HCT116 (cell line): ENCODE data around the gene TJP1. TPM values are rescaled to one million over a fixed set of nuclear protein-coding genes. Genes with fewer than 3 reads are reported as not detected.
A peak's percentile ranks its signal among the peaks of the same experiment; 100 is the strongest.

ENCODE experiments used
- ATAC-seq: fragments of 200-7000 bp; cut with Tn5 transposase; 2 replicates; pipeline ENCODE4 v1.9.1; 2020; ENCODE audit warnings: mild to moderate bottlenecking, moderate library complexity
- BruUV-seq: library from RNA; stranded (reverse); fragments of 400-500 nt; replicated peaks from 2 replicates; lab custom pipeline; 2021; lab: Mats Ljungman, UMichigan
- CTCF ChIA-PET: fragments of 300-600 bp; sonication (Branson Sonifier 250); formaldehyde crosslinking; loops from one replicate; lab custom pipeline; 2021; ENCODE audit warnings: antibody characterized with exemption; lab: Charles Lee
- POLR2A ChIA-PET: fragments of 300-600, 350-600 bp; sonication (Branson Sonifier 250); formaldehyde crosslinking; loops from one replicate; lab custom pipeline; 2021; ENCODE audit warnings: antibody characterized with exemption; lab: Charles Lee
- RAD21 ChIA-PET, 2 experiments: fragments of 300-600 bp; sonication (Branson Sonifier 250); formaldehyde crosslinking; loops; one replicate each; lab custom pipeline; 2023; ENCODE audit warnings: low total read pairs in 2 of 2; ENCODE audit not compliant: uncharacterized antibody in 2 of 2, unreplicated experiment in 2 of 2, low non-redundant PET in 1 of 2; lab: Charles Lee
- DNase-seq: peaks from one replicate; pipeline ENCODE4 v3.0.0-alpha.2; 2010; ENCODE audit warnings: low read depth, low spot score
- H2AFZ ChIP-seq: fragments of 200-600 bp; shearing (Covaris generic), sonication (generic); 2 replicates; pipeline ENCODE4 v1.6.1; 2017; ENCODE audit warnings: low read depth, mixed run types, mixed read lengths, antibody characterized with exemption, low read length; ENCODE audit not compliant: poor library complexity, severe bottlenecking
- H3K27ac ChIP-seq: 2 replicates; pipeline ENCODE4 v1.5.1; 2012; ENCODE audit warnings: low read depth, low read length
- H3K27me3 ChIP-seq: fragments of 200-600 bp; sonication (generic); 2 replicates; pipeline ENCODE4 v1.6.1; 2016; ENCODE audit warnings: mixed run types, low read length, mixed read lengths; ENCODE audit not compliant: insufficient read depth
- H3K36me3 ChIP-seq, 2 experiments: fragments of 200-500 bp in 1 of 2; fragments of 200-600 bp in 1 of 2; sonication (Bioruptor generic) in 1 of 2; sonication (generic) in 1 of 2; 2 replicates each; pipeline versions ENCODE4 v1.5.1 to v1.6.1; 2014 to 2016; ENCODE audit warnings: low read length in 2 of 2, inconsistent platforms in 1 of 2, mixed read lengths in 1 of 2, mixed run types in 1 of 2; ENCODE audit not compliant: insufficient read depth in 2 of 2, control insufficient read depth in 1 of 2
- H3K4me1 ChIP-seq, 2 experiments: fragments of 200-600 bp in 1 of 2; sonication (generic) in 1 of 2; 2 replicates each; pipeline versions ENCODE4 v1.5.1 to v1.6.1; 2012 to 2017; ENCODE audit warnings: low read length in 2 of 2, inconsistent platforms in 1 of 2, mild to moderate bottlenecking in 1 of 2, mixed read lengths in 1 of 2, mixed run types in 1 of 2, moderate library complexity in 1 of 2; ENCODE audit not compliant: insufficient read depth in 2 of 2, control insufficient read depth in 1 of 2
- H3K4me2 ChIP-seq: fragments of 200-600 bp; sonication (generic); 2 replicates; pipeline ENCODE4 v1.6.1; 2017; ENCODE audit warnings: mixed run types, low read length, mixed read lengths
- H3K4me3 ChIP-seq, 2 experiments: fragments of 200-600 bp in 1 of 2; sonication (generic) in 1 of 2; replicated peaks in 1 of 2; 2 replicates each; pipeline ENCODE4 v1.5.1; 2011 to 2016; ENCODE audit warnings: low read length in 2 of 2, control low read depth in 1 of 2, low read depth in 1 of 2, mild to moderate bottlenecking in 1 of 2, mixed read lengths in 1 of 2, mixed run types in 1 of 2
- H3K79me2 ChIP-seq: fragments of 200-600 bp; sonication (generic); 2 replicates; pipeline ENCODE4 v1.6.1; 2017; ENCODE audit warnings: mild to moderate bottlenecking, mixed run types, low read length, moderate library complexity, mixed read lengths; ENCODE audit not compliant: insufficient read depth
- H3K9ac ChIP-seq: fragments of 200-600 bp; sonication (generic); 2 replicates; pipeline ENCODE4 v1.6.1; 2016; ENCODE audit warnings: low read length, mixed read lengths
- H3K9me2 ChIP-seq: fragments of 200-600 bp; sonication (generic), shearing (Covaris generic); 2 replicates; pipeline ENCODE4 v1.6.1; 2017; ENCODE audit warnings: mixed run types, mild to moderate bottlenecking, moderate library complexity; ENCODE audit not compliant: insufficient read depth
- H3K9me3 ChIP-seq, 2 experiments: fragments of 200-500 bp in 1 of 2; fragments of 200-600 bp in 1 of 2; sonication (Bioruptor generic) in 1 of 2; sonication (generic) in 1 of 2; 2 replicates each; pipeline ENCODE4 v1.6.1; 2014 to 2017; ENCODE audit warnings: low read length in 2 of 2, mixed read lengths in 2 of 2, inconsistent platforms in 1 of 2, low read depth in 1 of 2, mild to moderate bottlenecking in 1 of 2, mixed run types in 1 of 2, moderate library complexity in 1 of 2; ENCODE audit not compliant: control insufficient read depth in 1 of 2, insufficient read depth in 1 of 2
- H4K20me1 ChIP-seq: fragments of 200-600 bp; sonication (generic), shearing (Covaris generic); 2 replicates; pipeline ENCODE4 v1.6.1; 2017; ENCODE audit warnings: mixed run types, mild to moderate bottlenecking, moderate library complexity; ENCODE audit not compliant: insufficient read depth
- FOSL1 ChIP-seq: IDR thresholded peaks from 2 replicates; pipeline ENCODE4 v1.6.1; 2012; ENCODE audit warnings: low read depth
- RAD21 ChIP-seq: IDR thresholded peaks from 2 replicates; pipeline ENCODE4 v1.6.1; 2012; ENCODE audit warnings: low read depth, mild to moderate bottlenecking
- REST ChIP-seq: IDR thresholded peaks from 2 replicates; pipeline ENCODE4 v1.6.1; 2012; ENCODE audit warnings: low read depth
- SRF ChIP-seq: IDR thresholded peaks from 2 replicates; pipeline ENCODE4 v1.6.1; 2012; ENCODE audit warnings: low read depth
- intact Hi-C: fragments of 100-400 bp; cut with micrococcal nuclease; formaldehyde crosslinking; loops from 2 replicates; pipeline ENCODE4 v1.10.0; 2022
- total RNA-seq: library from RNA; stranded (reverse); gene quantifications from one replicate; pipeline ENCODE4 v1.2.1, GENCODE V29; 2021; ENCODE audit not compliant: unreplicated experiment
- TF ChIP-seq, protein P1 (sequence below), 3 experiments: fragments of 200-600 bp in 1 of 3; sonication (generic) in 1 of 3; IDR thresholded peaks in 2 of 3; conservative IDR thresholded peaks in 1 of 3; 2 replicates each; pipeline ENCODE4 v1.5.1; 2012 to 2017; ENCODE audit warnings: low read depth in 2 of 3, low read length in 2 of 3, antibody characterized with exemption in 1 of 3, borderline replicate concordance in 1 of 3, control low read depth in 1 of 3, mild to moderate bottlenecking in 1 of 3, mixed read lengths in 1 of 3, mixed run types in 1 of 3, moderate library complexity in 1 of 3; ENCODE audit not compliant: insufficient read depth in 1 of 3

Gene TJP1
- total RNA-seq, 1 experiment from 2014 or later, result 83.6 TPM

GRCh38 chr15:29668120-29668602 lies 154.1 kb downstream of the TJP1 start:
- H3K79me2 ChIP-seq, result no peaks in the 10 kb centered on the region
- intact Hi-C loops, result loop anchor here (1.0 to 5.0 kb wide), 5 partner anchors 72 to 407 kb away; no protein-coding TSS in a partner anchor
- H3K9ac ChIP-seq, result no peak overlapping the region
- CTCF ChIA-PET, result interaction anchor here (1.1 kb wide), 1 partner anchor 258 kb away, joined by 3 read pairs; no protein-coding TSS in a partner anchor
- peak; percentile 93 for DNase-seq
- H3K27me3 ChIP-seq, result no peaks in the 10 kb centered on the region
- peak overlapping the region; percentile 94 for H2AFZ ChIP-seq
- H3K27ac ChIP-seq, result no peak overlapping the region
- H3K9me2 ChIP-seq, result no peaks in the 10 kb centered on the region
- POLR2A ChIA-PET, result no interaction called here
- H3K4me1 ChIP-seq, result peaks cover 6 to 21% of the 10 kb centered on the region in 2 experiments; a peak in 3 of 4 replicates
- peak; percentile 99 for ATAC-seq
- no peaks in the 10 kb centered on the region for H3K36me3 ChIP-seq
- RAD21 ChIA-PET, result no interaction called here
- H4K20me1 ChIP-seq, result no peaks in the 10 kb centered on the region
- no peaks in the 10 kb centered on the region for H3K9me3 ChIP-seq
- no peak overlapping the region for H3K4me3 ChIP-seq
- TF ChIP-seq RAD21 (peak; percentile 90), SRF (no peak)
- TF ChIP-seq, protein P1, sequence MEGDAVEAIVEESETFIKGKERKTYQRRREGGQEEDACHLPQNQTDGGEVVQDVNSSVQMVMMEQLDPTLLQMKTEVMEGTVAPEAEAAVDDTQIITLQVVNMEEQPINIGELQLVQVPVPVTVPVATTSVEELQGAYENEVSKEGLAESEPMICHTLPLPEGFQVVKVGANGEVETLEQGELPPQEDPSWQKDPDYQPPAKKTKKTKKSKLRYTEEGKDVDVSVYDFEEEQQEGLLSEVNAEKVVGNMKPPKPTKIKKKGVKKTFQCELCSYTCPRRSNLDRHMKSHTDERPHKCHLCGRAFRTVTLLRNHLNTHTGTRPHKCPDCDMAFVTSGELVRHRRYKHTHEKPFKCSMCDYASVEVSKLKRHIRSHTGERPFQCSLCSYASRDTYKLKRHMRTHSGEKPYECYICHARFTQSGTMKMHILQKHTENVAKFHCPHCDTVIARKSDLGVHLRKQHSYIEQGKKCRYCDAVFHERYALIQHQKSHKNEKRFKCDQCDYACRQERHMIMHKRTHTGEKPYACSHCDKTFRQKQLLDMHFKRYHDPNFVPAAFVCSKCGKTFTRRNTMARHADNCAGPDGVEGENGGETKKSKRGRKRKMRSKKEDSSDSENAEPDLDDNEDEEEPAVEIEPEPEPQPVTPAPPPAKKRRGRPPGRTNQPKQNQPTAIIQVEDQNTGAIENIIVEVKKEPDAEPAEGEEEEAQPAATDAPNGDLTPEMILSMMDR (IDR thresholded peaks at IDR 0.05 in 2 of 3, conservative IDR thresholded peaks at IDR 0.05 in 1 of 3; ENCODE audit: borderline replicate concordance in 1 of 3, insufficient read depth in 1 of 3, low read depth in 2 of 3, low read length in 2 of 3), result peak; percentile 86 to 98 (median 97)
- H3K4me2 ChIP-seq, result peak overlapping the region; percentile 44; the same call in 1 of the 2 replicates
- BruUV-seq, result no TSS peak

- no peaks in the 10 kb centered on the region for H3K36me3 ChIP-seq
- no peak overlapping the region for H3K9ac ChIP-seq
- H4K20me1 ChIP-seq, result no peaks in the 10 kb centered on the region
- no peak for ATAC-seq
- no peak overlapping the region for H2AFZ ChIP-seq
- intact Hi-C loops, result loop anchor here (5.0 kb wide), 1 partner anchor 391 kb away; no protein-coding TSS in a partner anchor
- H3K27me3 ChIP-seq, result no peaks in the 10 kb centered on the region
- RAD21 ChIA-PET, result no interaction called here
- H3K79me2 ChIP-seq, result no peaks in the 10 kb centered on the region
- H3K9me2 ChIP-seq, result no peaks in the 10 kb centered on the region
- POLR2A ChIA-PET, result no interaction called here
- no peaks in the 10 kb centered on the region for H3K9me3 ChIP-seq
- peaks cover 6 to 14% of the 10 kb centered on the region in 2 experiments; a peak in 3 of 4 replicates for H3K4me1 ChIP-seq
- no peak overlapping the region for H3K27ac ChIP-seq
- TF ChIP-seq REST, result peak; percentile 16; the same call in 1 of the 2 replicates
- no peak for TF ChIP-seq FOSL1
- no TSS peak for BruUV-seq
- H3K4me2 ChIP-seq, result no peak overlapping the region
- DNase-seq, result no peak
- no peak overlapping the region for H3K4me3 ChIP-seq
- CTCF ChIA-PET, result interaction anchor here (1.9 kb wide), 1 partner anchor 260 kb away, joined by 8 read pairs; no protein-coding TSS in a partner anchor
Measured at GRCh38 chr15:29666241-29666640, 156.0 kb downstream of the TJP1 start.
